GM12864 (cell line): Measurements from ENCODE around the gene EEF1AKMT2.

Experiments
- DNase-seq: peaks from one replicate; pipeline ENCODE4 v3.0.0-alpha.2; 2011; ENCODE audit warnings: low read depth
- H3K4me3 ChIP-seq: 2 replicates; pipeline ENCODE4 v1.5.1; 2011; ENCODE audit warnings: mild to moderate bottlenecking, low read depth, low read length, control low read depth
- CTCF ChIP-seq: IDR thresholded peaks from 2 replicates; pipeline ENCODE4 v1.5.1; 2011; ENCODE audit warnings: low read depth, mild to moderate bottlenecking, moderate library complexity, low read length, control low read depth, inconsistent platforms; ENCODE audit errors: missing control alignments

The EEF1AKMT2 gene

GRCh38 chr10:124731551-124731950, 60.1 kb downstream of the EEF1AKMT2 start:
- DNase-seq, result no peak
- peak overlapping the region; percentile 43; the same call in 1 of the 2 replicates for H3K4me3 ChIP-seq
- TF ChIP-seq CTCF, result no peak

GRCh38 chr10:124730790-124731189, 60.9 kb downstream of the EEF1AKMT2 start:
- no peak overlapping the region for H3K4me3 ChIP-seq
- no peak for TF ChIP-seq CTCF
- no peak for DNase-seq

- H3K4me3 ChIP-seq, result no peak overlapping the region
- no peak for DNase-seq
- TF ChIP-seq CTCF, result no peak
Measured at GRCh38 chr10:124728830-124729661, 62.6 kb downstream of the EEF1AKMT2 start.

GRCh38 chr10:124728071-124728829, 63.4 kb downstream of the EEF1AKMT2 start:
- H3K4me3 ChIP-seq, result no peak overlapping the region; the same call in 1 of the 2 replicates
- no peak for TF ChIP-seq CTCF
- no peak for DNase-seq

- H3K4me3 ChIP-seq, result no peak overlapping the region
- no peak for TF ChIP-seq CTCF
- DNase-seq, result no peak
Measured at GRCh38 chr10:124727361-124727960, 64.2 kb downstream of the EEF1AKMT2 start.

GRCh38 chr10:124725791-124726190, 65.9 kb downstream of the EEF1AKMT2 start:
- TF ChIP-seq CTCF, result no peak
- no peak for DNase-seq
- H3K4me3 ChIP-seq, result no peak overlapping the region
